Body of pancreas (tissue), 4 donors: Measurements from ENCODE around the gene ACTL10.

ENCODE experiments used
- CTCF ChIP-seq, 7 experiments: fragments of 450-650 bp in 4 of 7; fragments of 200-600 bp in 3 of 7; sonication (generic) in 3 of 7; IDR thresholded peaks; one replicate each; pipeline ENCODE4 v1.5.1; 2016 to 2019; ENCODE audit warnings: antibody characterized with exemption in 7 of 7
- POLR2A ChIP-seq, 3 donors: fragments of 450-650 bp; IDR thresholded peaks; one replicate each; pipeline ENCODE4 v1.6.1; 2016; ENCODE audit warnings: antibody characterized with exemption in 3 of 3, mild to moderate bottlenecking in 2 of 3

DNA sequence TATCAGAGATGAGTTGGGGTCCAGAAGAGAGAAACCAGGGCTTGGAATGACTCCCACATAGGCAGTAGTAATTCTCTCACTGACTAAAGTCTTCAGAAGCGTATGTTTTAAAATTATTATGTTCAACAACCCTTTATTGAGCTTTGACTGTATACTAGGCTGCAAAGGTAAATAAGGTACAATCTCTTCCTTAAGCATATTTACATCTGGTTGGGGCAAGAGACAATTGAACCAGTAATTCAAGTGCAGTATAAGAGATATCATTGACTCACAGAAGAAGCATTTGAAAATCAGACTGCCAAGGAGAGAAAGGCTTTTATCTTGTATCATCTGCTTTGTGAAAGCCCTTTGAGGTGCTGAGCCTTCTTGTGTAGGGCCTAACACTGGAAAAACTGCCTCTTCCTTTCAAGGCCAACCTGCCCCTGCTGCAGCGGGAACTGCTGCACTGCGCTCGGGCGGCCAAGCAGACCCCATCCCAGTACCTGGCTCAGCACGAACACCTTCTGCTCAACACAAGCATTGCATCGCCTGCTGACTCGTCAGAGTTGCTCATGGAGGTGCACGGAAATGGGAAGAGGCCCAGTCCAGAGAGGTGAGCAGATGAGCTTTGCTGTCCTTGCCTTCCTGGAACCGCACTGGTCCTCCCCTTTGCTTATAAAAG, 43.9 kb upstream of the ACTL10 start:
- TF ChIP-seq CTCF (IDR thresholded peaks at IDR 0.05) (no peak), POLR2A (IDR thresholded peaks at IDR 0.05) (no peak)
